T-helper 1 cell treated with Interleukin-12 subunit alpha and Interleukin-12 subunit beta and Interleukin-4 antibody, amounts not matched to agents 30 μg/mL and 1 μg/mL, for 36 hours (primary cell): Measurements from ENCODE around the gene UNC13C.

Source experiments
- H3K27ac Mint-ChIP-seq: one replicate; pipeline ENCODE4 v1.8.0; 2021; ENCODE audit warnings: mild to moderate bottlenecking, mixed read lengths
- H3K27me3 Mint-ChIP-seq: one replicate; pipeline ENCODE4 v1.8.0; 2021; ENCODE audit warnings: low read depth, mixed read lengths
- H3K36me3 Mint-ChIP-seq: one replicate; pipeline ENCODE4 v1.8.0; 2021; ENCODE audit warnings: low read depth, mixed read lengths
- H3K4me1 Mint-ChIP-seq: one replicate; pipeline ENCODE4 v1.8.0; 2021; ENCODE audit warnings: low read depth, mixed read lengths
- H3K4me3 Mint-ChIP-seq: one replicate; pipeline ENCODE4 v1.8.0; 2021; ENCODE audit warnings: mild to moderate bottlenecking, moderate library complexity, mixed read lengths
- H3K9me3 Mint-ChIP-seq: one replicate; pipeline ENCODE4 v1.8.0; 2021; ENCODE audit warnings: mixed read lengths

The UNC13C gene

GRCh38 chr15:54462511-54462913 is 484.3 kb downstream of the UNC13C start:
- Mint-ChIP-seq H3K27me3 (no peaks in the 10 kb centered on the region), H3K4me3 (no peak overlapping the region), H3K4me1 (no peaks in the 10 kb centered on the region), H3K9me3 (peaks cover 31% of the 10 kb centered on the region), H3K36me3 (no peaks in the 10 kb centered on the region), H3K27ac (no peak overlapping the region)

GRCh38 chr15:54481819-54482218 is 503.6 kb downstream of the UNC13C start:
- H3K36me3 Mint-ChIP-seq: no peaks in the 10 kb centered on the region
- H3K27me3 Mint-ChIP-seq: no peaks in the 10 kb centered on the region
- H3K27ac Mint-ChIP-seq: no peak overlapping the region
- no peaks in the 10 kb centered on the region for H3K4me1 Mint-ChIP-seq
- no peak overlapping the region for H3K4me3 Mint-ChIP-seq
- peaks cover 12% of the 10 kb centered on the region for H3K9me3 Mint-ChIP-seq

- H3K4me1 Mint-ChIP-seq: no peaks in the 10 kb centered on the region
- no peaks in the 10 kb centered on the region for H3K27me3 Mint-ChIP-seq
- H3K4me3 Mint-ChIP-seq: no peak overlapping the region
- no peaks in the 10 kb centered on the region for H3K36me3 Mint-ChIP-seq
- peaks cover 12% of the 10 kb centered on the region for H3K9me3 Mint-ChIP-seq
- H3K27ac Mint-ChIP-seq: no peak overlapping the region
These were observed 504.0 kb downstream of the UNC13C start for GRCh38 chr15:54482251-54482650.

- Mint-ChIP-seq H3K9me3 (no peaks in the 10 kb centered on the region), H3K4me3 (no peak overlapping the region), H3K27ac (no peak overlapping the region), H3K27me3 (no peaks in the 10 kb centered on the region), H3K4me1 (no peaks in the 10 kb centered on the region), H3K36me3 (no peaks in the 10 kb centered on the region)
These were observed 522.1 kb downstream of the UNC13C start for GRCh38 chr15:54500330-54500729.

GRCh38 chr15:54502416-54503075 is 524.3 kb downstream of the UNC13C start:
- no peaks in the 10 kb centered on the region for H3K4me1 Mint-ChIP-seq
- no peak overlapping the region for H3K27ac Mint-ChIP-seq
- no peaks in the 10 kb centered on the region for H3K36me3 Mint-ChIP-seq
- no peaks in the 10 kb centered on the region for H3K9me3 Mint-ChIP-seq
- H3K4me3 Mint-ChIP-seq: no peak overlapping the region
- H3K27me3 Mint-ChIP-seq: no peaks in the 10 kb centered on the region

GRCh38 chr15:54504695-54505094 is 526.5 kb downstream of the UNC13C start:
- Mint-ChIP-seq H3K4me3 (no peak overlapping the region), H3K4me1 (no peaks in the 10 kb centered on the region), H3K27me3 (no peaks in the 10 kb centered on the region), H3K36me3 (no peaks in the 10 kb centered on the region), H3K9me3 (no peaks in the 10 kb centered on the region), H3K27ac (no peak overlapping the region)

- Mint-ChIP-seq H3K4me1 (no peaks in the 10 kb centered on the region), H3K27ac (no peak overlapping the region), H3K4me3 (no peak overlapping the region), H3K9me3 (no peaks in the 10 kb centered on the region), H3K27me3 (no peaks in the 10 kb centered on the region), H3K36me3 (no peaks in the 10 kb centered on the region)
These were observed 528.8 kb downstream of the UNC13C start for GRCh38 chr15:54506977-54507524.

- no peak overlapping the region for H3K27ac Mint-ChIP-seq
- H3K36me3 Mint-ChIP-seq: no peaks in the 10 kb centered on the region
- no peak overlapping the region for H3K4me3 Mint-ChIP-seq
- H3K27me3 Mint-ChIP-seq: no peaks in the 10 kb centered on the region
- H3K4me1 Mint-ChIP-seq: peaks cover 4% of the 10 kb centered on the region
- H3K9me3 Mint-ChIP-seq: no peaks in the 10 kb centered on the region
These were observed 536.4 kb downstream of the UNC13C start for GRCh38 chr15:54514601-54515000.

GRCh38 chr15:54515664-54516582 is 537.7 kb downstream of the UNC13C start:
- Mint-ChIP-seq H3K27me3 (no peaks in the 10 kb centered on the region), H3K9me3 (no peaks in the 10 kb centered on the region), H3K27ac (no peak overlapping the region), H3K4me3 (no peak overlapping the region), H3K4me1 (peaks cover 9% of the 10 kb centered on the region), H3K36me3 (no peaks in the 10 kb centered on the region)

- no peak overlapping the region for H3K27ac Mint-ChIP-seq
- H3K27me3 Mint-ChIP-seq: no peaks in the 10 kb centered on the region
- H3K4me1 Mint-ChIP-seq: peaks cover 9% of the 10 kb centered on the region
- H3K9me3 Mint-ChIP-seq: no peaks in the 10 kb centered on the region
- no peaks in the 10 kb centered on the region for H3K36me3 Mint-ChIP-seq
- H3K4me3 Mint-ChIP-seq: no peak overlapping the region
These were observed 539.1 kb downstream of the UNC13C start for GRCh38 chr15:54517366-54517765.

GRCh38 chr15:54518156-54518882 is 540.1 kb downstream of the UNC13C start:
- no peaks in the 10 kb centered on the region for H3K36me3 Mint-ChIP-seq
- H3K27me3 Mint-ChIP-seq: no peaks in the 10 kb centered on the region
- H3K27ac Mint-ChIP-seq: no peak overlapping the region
- H3K4me3 Mint-ChIP-seq: no peak overlapping the region
- no peaks in the 10 kb centered on the region for H3K9me3 Mint-ChIP-seq
- H3K4me1 Mint-ChIP-seq: peaks cover 9% of the 10 kb centered on the region

- Mint-ChIP-seq H3K27ac (no peak overlapping the region), H3K36me3 (no peaks in the 10 kb centered on the region), H3K27me3 (no peaks in the 10 kb centered on the region), H3K4me1 (peaks cover 9% of the 10 kb centered on the region), H3K9me3 (no peaks in the 10 kb centered on the region), H3K4me3 (no peak overlapping the region)
These were observed 541.3 kb downstream of the UNC13C start for GRCh38 chr15:54519577-54519976.

GRCh38 chr15:54520616-54521015 is 542.4 kb downstream of the UNC13C start:
- Mint-ChIP-seq H3K36me3 (no peaks in the 10 kb centered on the region), H3K4me1 (peaks cover 9% of the 10 kb centered on the region), H3K27me3 (no peaks in the 10 kb centered on the region), H3K4me3 (no peak overlapping the region), H3K9me3 (no peaks in the 10 kb centered on the region), H3K27ac (no peak overlapping the region)

- Mint-ChIP-seq H3K9me3 (no peaks in the 10 kb centered on the region), H3K36me3 (no peaks in the 10 kb centered on the region), H3K4me1 (peaks cover 9% of the 10 kb centered on the region), H3K27ac (no peak overlapping the region), H3K4me3 (no peak overlapping the region), H3K27me3 (no peaks in the 10 kb centered on the region)
These were observed 543.0 kb downstream of the UNC13C start for GRCh38 chr15:54521206-54521605.
